Measurements from ENCODE around the gene KTN1. TPM values are rescaled to one million over a fixed set of nuclear protein-coding genes. Genes with fewer than 3 reads are reported as not detected.

KTN1 gene
- total RNA-seq, 1 experiment from 2014 or later: 125 TPM

DNA sequence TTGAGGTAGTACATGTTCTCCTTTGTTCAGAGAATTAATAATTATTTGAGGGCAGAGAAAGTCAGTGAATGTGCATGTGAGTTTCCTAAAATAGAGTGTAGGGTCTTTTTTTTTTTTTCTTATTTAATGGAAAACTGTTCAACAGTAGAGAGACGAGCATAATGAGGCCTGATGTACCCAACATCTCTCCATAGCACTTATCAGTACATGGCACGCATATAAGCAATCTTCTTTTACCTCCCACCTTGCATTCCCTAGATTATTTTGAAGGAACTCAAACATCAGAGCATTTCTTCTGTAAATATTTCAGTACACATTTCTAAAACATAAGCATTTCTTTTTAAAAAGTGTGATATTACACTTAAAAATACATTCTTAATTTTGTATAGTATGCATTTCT is 87.8 kb downstream of the KTN1 start (continued):
- TF ChIP-seq, protein P1, sequence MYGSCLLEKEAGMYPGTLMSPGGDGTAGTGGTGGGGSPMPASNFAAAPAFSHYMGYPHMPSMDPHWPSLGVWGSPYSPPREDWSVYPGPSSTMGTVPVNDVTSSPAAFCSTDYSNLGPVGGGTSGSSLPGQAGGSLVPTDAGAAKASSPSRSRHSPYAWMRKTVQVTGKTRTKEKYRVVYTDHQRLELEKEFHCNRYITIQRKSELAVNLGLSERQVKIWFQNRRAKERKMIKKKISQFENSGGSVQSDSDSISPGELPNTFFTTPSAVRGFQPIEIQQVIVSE (CRISPR knock-in tag; IDR thresholded peaks at IDR 0.05; ENCODE audit: borderline replicate concordance): no peak
- TF ChIP-seq, protein P2, sequence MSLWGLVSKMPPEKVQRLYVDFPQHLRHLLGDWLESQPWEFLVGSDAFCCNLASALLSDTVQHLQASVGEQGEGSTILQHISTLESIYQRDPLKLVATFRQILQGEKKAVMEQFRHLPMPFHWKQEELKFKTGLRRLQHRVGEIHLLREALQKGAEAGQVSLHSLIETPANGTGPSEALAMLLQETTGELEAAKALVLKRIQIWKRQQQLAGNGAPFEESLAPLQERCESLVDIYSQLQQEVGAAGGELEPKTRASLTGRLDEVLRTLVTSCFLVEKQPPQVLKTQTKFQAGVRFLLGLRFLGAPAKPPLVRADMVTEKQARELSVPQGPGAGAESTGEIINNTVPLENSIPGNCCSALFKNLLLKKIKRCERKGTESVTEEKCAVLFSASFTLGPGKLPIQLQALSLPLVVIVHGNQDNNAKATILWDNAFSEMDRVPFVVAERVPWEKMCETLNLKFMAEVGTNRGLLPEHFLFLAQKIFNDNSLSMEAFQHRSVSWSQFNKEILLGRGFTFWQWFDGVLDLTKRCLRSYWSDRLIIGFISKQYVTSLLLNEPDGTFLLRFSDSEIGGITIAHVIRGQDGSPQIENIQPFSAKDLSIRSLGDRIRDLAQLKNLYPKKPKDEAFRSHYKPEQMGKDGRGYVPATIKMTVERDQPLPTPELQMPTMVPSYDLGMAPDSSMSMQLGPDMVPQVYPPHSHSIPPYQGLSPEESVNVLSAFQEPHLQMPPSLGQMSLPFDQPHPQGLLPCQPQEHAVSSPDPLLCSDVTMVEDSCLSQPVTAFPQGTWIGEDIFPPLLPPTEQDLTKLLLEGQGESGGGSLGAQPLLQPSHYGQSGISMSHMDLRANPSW (CRISPR knock-in tag; conservative IDR thresholded peaks at IDR 0.05; ENCODE audit: low read depth): no peak
- TF ChIP-seq, protein P3, sequence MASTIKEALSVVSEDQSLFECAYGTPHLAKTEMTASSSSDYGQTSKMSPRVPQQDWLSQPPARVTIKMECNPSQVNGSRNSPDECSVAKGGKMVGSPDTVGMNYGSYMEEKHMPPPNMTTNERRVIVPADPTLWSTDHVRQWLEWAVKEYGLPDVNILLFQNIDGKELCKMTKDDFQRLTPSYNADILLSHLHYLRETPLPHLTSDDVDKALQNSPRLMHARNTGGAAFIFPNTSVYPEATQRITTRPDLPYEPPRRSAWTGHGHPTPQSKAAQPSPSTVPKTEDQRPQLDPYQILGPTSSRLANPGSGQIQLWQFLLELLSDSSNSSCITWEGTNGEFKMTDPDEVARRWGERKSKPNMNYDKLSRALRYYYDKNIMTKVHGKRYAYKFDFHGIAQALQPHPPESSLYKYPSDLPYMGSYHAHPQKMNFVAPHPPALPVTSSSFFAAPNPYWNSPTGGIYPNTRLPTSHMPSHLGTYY (CRISPR knock-in tag; IDR thresholded peaks at IDR 0.05): no peak

DNA sequence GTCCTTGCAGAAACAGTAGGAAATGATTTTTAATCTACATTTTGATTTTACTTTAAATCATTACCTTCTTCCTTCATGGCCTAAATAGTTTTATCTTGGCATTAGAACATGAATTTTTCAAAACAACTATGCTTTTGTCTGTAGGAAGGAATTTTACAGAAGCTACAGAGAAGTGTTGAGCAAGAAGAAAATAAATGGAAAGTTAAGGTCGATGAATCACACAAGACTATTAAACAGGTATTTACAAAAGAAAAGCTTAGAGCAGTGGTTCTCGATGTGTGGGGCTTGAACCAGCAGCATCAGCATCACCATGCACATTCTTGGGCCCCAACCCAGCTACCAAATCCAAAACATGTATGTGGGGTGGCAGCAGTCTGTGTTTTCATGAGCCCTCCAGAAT is 91.6 kb downstream of the KTN1 start:
- Mint-ChIP-seq H3K36me3 (peaks cover 46% of the 10 kb centered on the region), H3K9me3 (no peaks in the 10 kb centered on the region), H3K27me3 (ENCODE audit: low read depth) (no peaks in the 10 kb centered on the region), H3K4me3 (no peak overlapping the region), H3K27ac (no peak overlapping the region), H3K4me1 (no peaks in the 10 kb centered on the region)
- ATAC-seq (no peak), DNase-seq (ENCODE audit: low spot score) (no peak)
- ChIA-PET POLR2A (no interaction called here), CTCF (no interaction called here)
- no peak for TF ChIP-seq NR2C2 (CRISPR knock-in tag; IDR thresholded peaks at IDR 0.05)
- TF ChIP-seq, protein P4, sequence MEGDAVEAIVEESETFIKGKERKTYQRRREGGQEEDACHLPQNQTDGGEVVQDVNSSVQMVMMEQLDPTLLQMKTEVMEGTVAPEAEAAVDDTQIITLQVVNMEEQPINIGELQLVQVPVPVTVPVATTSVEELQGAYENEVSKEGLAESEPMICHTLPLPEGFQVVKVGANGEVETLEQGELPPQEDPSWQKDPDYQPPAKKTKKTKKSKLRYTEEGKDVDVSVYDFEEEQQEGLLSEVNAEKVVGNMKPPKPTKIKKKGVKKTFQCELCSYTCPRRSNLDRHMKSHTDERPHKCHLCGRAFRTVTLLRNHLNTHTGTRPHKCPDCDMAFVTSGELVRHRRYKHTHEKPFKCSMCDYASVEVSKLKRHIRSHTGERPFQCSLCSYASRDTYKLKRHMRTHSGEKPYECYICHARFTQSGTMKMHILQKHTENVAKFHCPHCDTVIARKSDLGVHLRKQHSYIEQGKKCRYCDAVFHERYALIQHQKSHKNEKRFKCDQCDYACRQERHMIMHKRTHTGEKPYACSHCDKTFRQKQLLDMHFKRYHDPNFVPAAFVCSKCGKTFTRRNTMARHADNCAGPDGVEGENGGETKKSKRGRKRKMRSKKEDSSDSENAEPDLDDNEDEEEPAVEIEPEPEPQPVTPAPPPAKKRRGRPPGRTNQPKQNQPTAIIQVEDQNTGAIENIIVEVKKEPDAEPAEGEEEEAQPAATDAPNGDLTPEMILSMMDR (IDR thresholded peaks at IDR 0.05): no peak
- TF ChIP-seq, protein P5, sequence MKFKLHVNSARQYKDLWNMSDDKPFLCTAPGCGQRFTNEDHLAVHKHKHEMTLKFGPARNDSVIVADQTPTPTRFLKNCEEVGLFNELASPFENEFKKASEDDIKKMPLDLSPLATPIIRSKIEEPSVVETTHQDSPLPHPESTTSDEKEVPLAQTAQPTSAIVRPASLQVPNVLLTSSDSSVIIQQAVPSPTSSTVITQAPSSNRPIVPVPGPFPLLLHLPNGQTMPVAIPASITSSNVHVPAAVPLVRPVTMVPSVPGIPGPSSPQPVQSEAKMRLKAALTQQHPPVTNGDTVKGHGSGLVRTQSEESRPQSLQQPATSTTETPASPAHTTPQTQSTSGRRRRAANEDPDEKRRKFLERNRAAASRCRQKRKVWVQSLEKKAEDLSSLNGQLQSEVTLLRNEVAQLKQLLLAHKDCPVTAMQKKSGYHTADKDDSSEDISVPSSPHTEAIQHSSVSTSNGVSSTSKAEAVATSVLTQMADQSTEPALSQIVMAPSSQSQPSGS (CRISPR knock-in tag; IDR thresholded peaks at IDR 0.05; ENCODE audit: borderline replicate concordance, low read depth): no peak
- TF ChIP-seq, protein P6, sequence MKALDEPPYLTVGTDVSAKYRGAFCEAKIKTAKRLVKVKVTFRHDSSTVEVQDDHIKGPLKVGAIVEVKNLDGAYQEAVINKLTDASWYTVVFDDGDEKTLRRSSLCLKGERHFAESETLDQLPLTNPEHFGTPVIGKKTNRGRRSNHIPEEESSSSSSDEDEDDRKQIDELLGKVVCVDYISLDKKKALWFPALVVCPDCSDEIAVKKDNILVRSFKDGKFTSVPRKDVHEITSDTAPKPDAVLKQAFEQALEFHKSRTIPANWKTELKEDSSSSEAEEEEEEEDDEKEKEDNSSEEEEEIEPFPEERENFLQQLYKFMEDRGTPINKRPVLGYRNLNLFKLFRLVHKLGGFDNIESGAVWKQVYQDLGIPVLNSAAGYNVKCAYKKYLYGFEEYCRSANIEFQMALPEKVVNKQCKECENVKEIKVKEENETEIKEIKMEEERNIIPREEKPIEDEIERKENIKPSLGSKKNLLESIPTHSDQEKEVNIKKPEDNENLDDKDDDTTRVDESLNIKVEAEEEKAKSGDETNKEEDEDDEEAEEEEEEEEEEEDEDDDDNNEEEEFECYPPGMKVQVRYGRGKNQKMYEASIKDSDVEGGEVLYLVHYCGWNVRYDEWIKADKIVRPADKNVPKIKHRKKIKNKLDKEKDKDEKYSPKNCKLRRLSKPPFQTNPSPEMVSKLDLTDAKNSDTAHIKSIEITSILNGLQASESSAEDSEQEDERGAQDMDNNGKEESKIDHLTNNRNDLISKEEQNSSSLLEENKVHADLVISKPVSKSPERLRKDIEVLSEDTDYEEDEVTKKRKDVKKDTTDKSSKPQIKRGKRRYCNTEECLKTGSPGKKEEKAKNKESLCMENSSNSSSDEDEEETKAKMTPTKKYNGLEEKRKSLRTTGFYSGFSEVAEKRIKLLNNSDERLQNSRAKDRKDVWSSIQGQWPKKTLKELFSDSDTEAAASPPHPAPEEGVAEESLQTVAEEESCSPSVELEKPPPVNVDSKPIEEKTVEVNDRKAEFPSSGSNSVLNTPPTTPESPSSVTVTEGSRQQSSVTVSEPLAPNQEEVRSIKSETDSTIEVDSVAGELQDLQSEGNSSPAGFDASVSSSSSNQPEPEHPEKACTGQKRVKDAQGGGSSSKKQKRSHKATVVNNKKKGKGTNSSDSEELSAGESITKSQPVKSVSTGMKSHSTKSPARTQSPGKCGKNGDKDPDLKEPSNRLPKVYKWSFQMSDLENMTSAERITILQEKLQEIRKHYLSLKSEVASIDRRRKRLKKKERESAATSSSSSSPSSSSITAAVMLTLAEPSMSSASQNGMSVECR (CRISPR knock-in tag; IDR thresholded peaks at IDR 0.05; ENCODE audit: borderline replicate concordance): no peak
- TF ChIP-seq, protein P7, sequence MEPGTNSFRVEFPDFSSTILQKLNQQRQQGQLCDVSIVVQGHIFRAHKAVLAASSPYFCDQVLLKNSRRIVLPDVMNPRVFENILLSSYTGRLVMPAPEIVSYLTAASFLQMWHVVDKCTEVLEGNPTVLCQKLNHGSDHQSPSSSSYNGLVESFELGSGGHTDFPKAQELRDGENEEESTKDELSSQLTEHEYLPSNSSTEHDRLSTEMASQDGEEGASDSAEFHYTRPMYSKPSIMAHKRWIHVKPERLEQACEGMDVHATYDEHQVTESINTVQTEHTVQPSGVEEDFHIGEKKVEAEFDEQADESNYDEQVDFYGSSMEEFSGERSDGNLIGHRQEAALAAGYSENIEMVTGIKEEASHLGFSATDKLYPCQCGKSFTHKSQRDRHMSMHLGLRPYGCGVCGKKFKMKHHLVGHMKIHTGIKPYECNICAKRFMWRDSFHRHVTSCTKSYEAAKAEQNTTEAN (CRISPR knock-in tag; IDR thresholded peaks at IDR 0.05): no peak
